Mucosa of descending colon (tissue), 3 donors: ENCODE measurements around the gene R3HDM4. TPM values are rescaled to one million over a fixed set of nuclear protein-coding genes. Genes with fewer than 3 reads are reported as not detected.
A peak's percentile ranks its signal among the peaks of the same experiment; 100 is the strongest.

Experiments
- ATAC-seq: fragments of 200-7000 bp; cut with Tn5 transposase; one replicate; pipeline ENCODE4 v1.9.1; 2020; ENCODE audit warnings: mild to moderate bottlenecking, moderate library complexity
- DNase-seq, 3 donors: peaks; one replicate each; pipeline ENCODE4 v3.0.0-alpha.2; 2020
- H3K36me3 ChIP-seq: fragments of 200-600 bp; one replicate; pipeline ENCODE4 v1.8.0; 2021; ENCODE audit warnings: low read depth, mild to moderate bottlenecking
- H3K4me1 ChIP-seq: fragments of 200-600 bp; one replicate; pipeline ENCODE4 v1.8.0; 2021; ENCODE audit warnings: low read depth, mild to moderate bottlenecking
- H3K4me3 ChIP-seq: fragments of 200-600 bp; one replicate; pipeline ENCODE4 v1.8.0; 2021; ENCODE audit warnings: mild to moderate bottlenecking
- H3K9me3 ChIP-seq: fragments of 200-600 bp; one replicate; pipeline ENCODE4 v1.8.0; 2021; ENCODE audit warnings: mild to moderate bottlenecking
- intact Hi-C, 2 donors: fragments of 100-400 bp; cut with DNase I in 1 of 2; cut with micrococcal nuclease in 1 of 2; formaldehyde crosslinking; loops; one replicate each; pipeline versions ENCODE4 v1.11.0 to v1.11.1; 2022; cut with DNase I, micrococcal nuclease
- total RNA-seq, 3 donors: library from RNA; stranded (reverse); fragmentation: NEBNext Ultra II Directional in 2 of 3; extraction: Animal tissue kit (Norgen Biotek cat#: 25700) in 2 of 3; gene quantifications; one replicate each; pipeline versions ENCODE4 v1.2.1 to v1.2.4, GENCODE V29; 2021 to 2023
- TF ChIP-seq, protein P1 (sequence below): fragments of 200-600 bp; IDR thresholded peaks from one replicate; pipeline ENCODE4 v1.8.0; 2022; ENCODE audit warnings: antibody characterized with exemption, mild to moderate bottlenecking
- donor health status: DM: no; HTN: no; CAD: no; lungs with moderate emphysema.
- donor health status: DM: no; HTN: no; CAD: no.
- donor health status: DM: no; HTN: yes; CAD: no.

Gene R3HDM4
- total RNA-seq, 3 donors from 2014 or later: 52.6 to 62.6 (median 54.8) TPM

GRCh38 chr19:861756-862580 is 51.1 kb downstream of the R3HDM4 start:
- TF ChIP-seq, protein P1, sequence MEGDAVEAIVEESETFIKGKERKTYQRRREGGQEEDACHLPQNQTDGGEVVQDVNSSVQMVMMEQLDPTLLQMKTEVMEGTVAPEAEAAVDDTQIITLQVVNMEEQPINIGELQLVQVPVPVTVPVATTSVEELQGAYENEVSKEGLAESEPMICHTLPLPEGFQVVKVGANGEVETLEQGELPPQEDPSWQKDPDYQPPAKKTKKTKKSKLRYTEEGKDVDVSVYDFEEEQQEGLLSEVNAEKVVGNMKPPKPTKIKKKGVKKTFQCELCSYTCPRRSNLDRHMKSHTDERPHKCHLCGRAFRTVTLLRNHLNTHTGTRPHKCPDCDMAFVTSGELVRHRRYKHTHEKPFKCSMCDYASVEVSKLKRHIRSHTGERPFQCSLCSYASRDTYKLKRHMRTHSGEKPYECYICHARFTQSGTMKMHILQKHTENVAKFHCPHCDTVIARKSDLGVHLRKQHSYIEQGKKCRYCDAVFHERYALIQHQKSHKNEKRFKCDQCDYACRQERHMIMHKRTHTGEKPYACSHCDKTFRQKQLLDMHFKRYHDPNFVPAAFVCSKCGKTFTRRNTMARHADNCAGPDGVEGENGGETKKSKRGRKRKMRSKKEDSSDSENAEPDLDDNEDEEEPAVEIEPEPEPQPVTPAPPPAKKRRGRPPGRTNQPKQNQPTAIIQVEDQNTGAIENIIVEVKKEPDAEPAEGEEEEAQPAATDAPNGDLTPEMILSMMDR: no peak
- DNase-seq (peak; percentile 75 to 89 (median 82)), ATAC-seq (peak; percentile 72)
- H3K36me3 ChIP-seq: no peaks in the 10 kb centered on the region
- no peak overlapping the region for H3K4me3 ChIP-seq
- no peaks in the 10 kb centered on the region for H3K9me3 ChIP-seq
- intact Hi-C loops: loop anchor here (5.0 to 10.0 kb wide), 2 partner anchors 55 to 63 kb away; partner anchors contain the start of genes ARID3A (in 1 of the 2) and KISS1R (in 1 of the 2)
- H3K4me1 ChIP-seq: peaks cover 10% of the 10 kb centered on the region

- TF ChIP-seq, protein P1: no peak
- no peak overlapping the region for H3K4me3 ChIP-seq
- intact Hi-C loops: loop anchor here (5.0 to 10.0 kb wide), 2 partner anchors 56 to 64 kb away; partner anchors contain the start of genes ARID3A (in 1 of the 2) and KISS1R (in 1 of the 2)
- peaks cover 10% of the 10 kb centered on the region for H3K4me1 ChIP-seq
- H3K36me3 ChIP-seq: no peaks in the 10 kb centered on the region
- no peak for ATAC-seq
- H3K9me3 ChIP-seq: no peaks in the 10 kb centered on the region
- DNase-seq: peak in 1 of 3 donors; percentile 67
These were observed 51.8 kb downstream of the R3HDM4 start for GRCh38 chr19:861141-861755.

GRCh38 chr19:858868-859843 is 53.9 kb downstream of the R3HDM4 start, which contains the start of gene CFD:
Gene CFD (plus strand): TSS chr19:859664. CDS start chr19:859690, 26 bp downstream.
- Histone ChIP-seq H3K36me3 (no peaks in the 10 kb centered on the region), H3K4me3 (no peak within 1 kb of the TSS), H3K4me1 (peaks cover 10% of the 10 kb centered on the region), H3K9me3 (no peaks in the 10 kb centered on the region)
- TF ChIP-seq, protein P1: no peak
- DNase-seq: peak; percentile 52 to 76 (median 69)
- peak; percentile 4 for ATAC-seq
- intact Hi-C loops: loop anchor here in 1 of 2 donors (10.0 kb wide), 1 partner anchor 126 kb away; the partner anchor contains the start of gene WDR18

DNA sequence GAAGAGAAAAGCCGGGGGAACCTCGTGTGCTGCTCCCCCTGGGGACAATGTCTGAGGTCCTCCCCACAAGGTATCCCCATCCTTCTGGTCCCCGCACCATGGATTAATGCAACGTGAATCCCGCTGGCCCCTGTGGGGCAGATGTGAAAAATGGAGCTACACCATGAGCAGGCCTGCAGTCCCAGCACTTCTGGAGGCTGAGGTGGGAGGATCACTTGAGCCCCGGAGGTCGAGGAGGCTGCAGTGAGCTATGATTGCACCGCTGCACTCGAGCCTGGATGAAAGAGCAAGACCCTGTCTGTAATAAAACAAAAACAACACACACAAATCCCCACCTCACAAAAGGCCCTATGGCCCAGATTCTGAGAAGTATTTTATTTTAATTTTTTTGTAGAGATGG is 54.7 kb downstream of the R3HDM4 start:
- H3K36me3 ChIP-seq: no peaks in the 10 kb centered on the region
- DNase-seq (peak in 1 of 3 donors; percentile 32), ATAC-seq (no peak)
- intact Hi-C loops: loop anchor here in 1 of 2 donors (10.0 kb wide), 1 partner anchor 127 kb away; the partner anchor contains the start of gene WDR18
- H3K9me3 ChIP-seq: no peaks in the 10 kb centered on the region
- H3K4me3 ChIP-seq: no peak overlapping the region
- TF ChIP-seq, protein P1: no peak
- H3K4me1 ChIP-seq: peaks cover 5% of the 10 kb centered on the region
